ENCODE results near the gene EOGT.

The EOGT gene

GRCh38 chr3:68957895-68958294, 55.6 kb downstream of the EOGT start:
- no peak for DNase-seq (ENCODE audit: low spot score)

GRCh38 chr3:68953816-68954444, 59.6 kb downstream of the EOGT start:
- DNase-seq (ENCODE audit: low spot score): no peak

- DNase-seq (ENCODE audit: low spot score): no peak
Measured at GRCh38 chr3:68945225-68945624, 68.3 kb downstream of the EOGT start.

- DNase-seq (ENCODE audit: low spot score): no peak
Measured at GRCh38 chr3:68943753-68944500, 69.6 kb downstream of the EOGT start.

GRCh38 chr3:68941055-68941454, 72.4 kb downstream of the EOGT start:
- no peak for DNase-seq (ENCODE audit: low spot score)

- DNase-seq (ENCODE audit: low spot score): no peak
Measured at GRCh38 chr3:68936856-68937255, 76.6 kb downstream of the EOGT start.

GRCh38 chr3:68935778-68936177, 77.7 kb downstream of the EOGT start:
- no peak for DNase-seq (ENCODE audit: low spot score)

- DNase-seq (ENCODE audit: low spot score): no peak
Measured at GRCh38 chr3:68931406-68932149, 81.9 kb downstream of the EOGT start.

All from HuH-7 (cell line).